ENCODE measurements around the gene UBTD1.
A peak's percentile ranks its signal among the peaks of the same experiment; 100 is the strongest.
"Not testable (repeated sequence)": the region's sequence is repeated elsewhere in the genome, so short reads cannot be mapped to it uniquely, and the experiment has no call there.

The UBTD1 gene

GRCh38 chr10:97567891-97568290 lies 69.2 kb downstream of the UBTD1 start:
- no peak for DNase-seq

GRCh38 chr10:97570146-97570788 lies 71.5 kb downstream of the UBTD1 start:
- no peak for DNase-seq

- DNase-seq: no peak
These were observed 72.2 kb downstream of the UBTD1 start for GRCh38 chr10:97570789-97571471.

GRCh38 chr10:97571622-97572021 lies 72.9 kb downstream of the UBTD1 start:
- DNase-seq: no peak

- DNase-seq: peak; percentile 35 to 38
These were observed 73.7 kb downstream of the UBTD1 start, which contains the start of gene ANKRD2 for GRCh38 chr10:97572214-97572989. TSS of gene ANKRD2 (plus strand) at chr10:97572779. CDS start at chr10:97572789, 10 bp downstream.

- DNase-seq: no peak
These were observed 74.3 kb downstream of the UBTD1 start for GRCh38 chr10:97573021-97573420.

- DNase-seq: no peak
These were observed 74.9 kb downstream of the UBTD1 start for GRCh38 chr10:97573672-97574071.

GRCh38 chr10:97574374-97575126 lies 75.8 kb downstream of the UBTD1 start:
- no peak for DNase-seq

- no peak for DNase-seq
These were observed 76.5 kb downstream of the UBTD1 start for GRCh38 chr10:97575127-97575668.

- not testable (repeated sequence) for DNase-seq
These were observed 77.8 kb downstream of the UBTD1 start for GRCh38 chr10:97576487-97576886.

- no peak for DNase-seq
These were observed 79.0 kb downstream of the UBTD1 start for GRCh38 chr10:97577701-97578100.

GRCh38 chr10:97578171-97578844 lies 79.6 kb downstream of the UBTD1 start:
- no peak for DNase-seq

- DNase-seq: no peak
These were observed 82.0 kb downstream of the UBTD1 start for GRCh38 chr10:97580421-97581367.

GRCh38 chr10:97582169-97582568 lies 83.4 kb downstream of the UBTD1 start:
- no peak for DNase-seq

GRCh38 chr10:97583476-97583875 lies 84.8 kb downstream of the UBTD1 start:
- DNase-seq: no peak

GRCh38 chr10:97584060-97584797 lies 85.5 kb downstream of the UBTD1 start, which contains the start of gene HOGA1:
TSS of gene HOGA1 (plus strand) at chr10:97584389. CDS start at chr10:97584704, 315 bp downstream.
- DNase-seq: no peak

GRCh38 chr10:97584798-97585438 lies 86.2 kb downstream of the UBTD1 start:
- no peak for DNase-seq

GRCh38 chr10:97585439-97585811 lies 86.7 kb downstream of the UBTD1 start:
- DNase-seq: no peak

GRCh38 chr10:97587183-97587582 lies 88.5 kb downstream of the UBTD1 start:
- DNase-seq: no peak

GRCh38 chr10:97589479-97589878 lies 90.8 kb downstream of the UBTD1 start, which contains the start of gene C10orf62:
TSS of gene C10orf62 (plus strand) at chr10:97589721. CDS start at chr10:97589898, 177 bp downstream.
- DNase-seq: no peak

Data from stimulated activated CD4-positive, alpha-beta T cell treated with anti-CD3 and anti-CD28 coated beads, Interleukin-4, amount 100 ng/mL, for 4 hours (primary cell).